Measurements from ENCODE around the gene CAPN9.
"Not testable (repeated sequence)": the region's sequence is repeated elsewhere in the genome, so short reads cannot be mapped to it uniquely, and the experiment has no call there.

Gene CAPN9

GRCh38 chr1:230767859-230768612, 20.8 kb downstream of the CAPN9 start:
- DNase-seq (ENCODE audit: low read depth in 2 of 2) = not testable (repeated sequence)

GRCh38 chr1:230768903-230769570, 21.8 kb downstream of the CAPN9 start:
- no peak for DNase-seq (ENCODE audit: low read depth in 2 of 2)

GRCh38 chr1:230770317-230770716, 23.1 kb downstream of the CAPN9 start:
- DNase-seq (ENCODE audit: low read depth in 2 of 2) = no peak

GRCh38 chr1:230771773-230772354, 24.7 kb downstream of the CAPN9 start:
- no peak for DNase-seq (ENCODE audit: low read depth in 2 of 2)

GRCh38 chr1:230772457-230773395, 25.5 kb downstream of the CAPN9 start:
- DNase-seq (ENCODE audit: low read depth in 2 of 2) = no peak

GRCh38 chr1:230773396-230774033, 26.3 kb downstream of the CAPN9 start:
- DNase-seq (ENCODE audit: low read depth in 2 of 2) = no peak

- no peak for DNase-seq (ENCODE audit: low read depth in 2 of 2)
Observed at GRCh38 chr1:230778916-230779590, 31.9 kb downstream of the CAPN9 start.

GRCh38 chr1:230781131-230781530, 33.9 kb downstream of the CAPN9 start:
- DNase-seq (ENCODE audit: low read depth in 2 of 2) = no peak

- no peak for DNase-seq (ENCODE audit: low read depth in 2 of 2)
Observed at GRCh38 chr1:230781594-230781993, 34.4 kb downstream of the CAPN9 start.

GRCh38 chr1:230784163-230784562, 37.0 kb downstream of the CAPN9 start:
- no peak for DNase-seq (ENCODE audit: low read depth in 2 of 2)

- no peak for DNase-seq (ENCODE audit: low read depth in 2 of 2)
Observed at GRCh38 chr1:230785636-230786384, 38.6 kb downstream of the CAPN9 start.

- DNase-seq (ENCODE audit: low read depth in 2 of 2) = no peak
Observed at GRCh38 chr1:230786385-230786753, 39.2 kb downstream of the CAPN9 start.

GRCh38 chr1:230787471-230787870, 40.3 kb downstream of the CAPN9 start:
- DNase-seq (ENCODE audit: low read depth in 2 of 2) = no peak

GRCh38 chr1:230788561-230789275, 41.5 kb downstream of the CAPN9 start:
- no peak for DNase-seq (ENCODE audit: low read depth in 2 of 2)

- no peak for DNase-seq (ENCODE audit: low read depth in 2 of 2)
Observed at GRCh38 chr1:230790026-230790425, 42.8 kb downstream of the CAPN9 start.

GRCh38 chr1:230791986-230792564, 44.9 kb downstream of the CAPN9 start:
- DNase-seq (ENCODE audit: low read depth in 2 of 2) = no peak

- no peak for DNase-seq (ENCODE audit: low read depth in 2 of 2)
Observed at GRCh38 chr1:230792691-230793462, 45.7 kb downstream of the CAPN9 start.

GRCh38 chr1:230793463-230793745, 46.2 kb downstream of the CAPN9 start:
- no peak for DNase-seq (ENCODE audit: low read depth in 2 of 2)

- no peak for DNase-seq (ENCODE audit: low read depth in 2 of 2)
Observed at GRCh38 chr1:230794431-230794830, 47.2 kb downstream of the CAPN9 start.

Data from stimulated activated CD8-positive, alpha-beta memory T cell treated with anti-CD3 and anti-CD28 coated beads, Interleukin-7, amount 100 ng/mL, for 1 hour (primary cell).